Uterus (tissue), 2 donors: ENCODE data around the gene RBMS3.

Source experiments
- CTCF ChIP-seq, 4 experiments: fragments of 200-600 bp in 2 of 4; fragments of 450-650 bp in 2 of 4; sonication (generic) in 2 of 4; IDR thresholded peaks; one replicate each; pipeline ENCODE4 v1.5.1; 2016 to 2019; ENCODE audit warnings: antibody characterized with exemption in 4 of 4, mild to moderate bottlenecking in 2 of 4, moderate library complexity in 1 of 4
- POLR2A ChIP-seq, 2 donors: fragments of 450-650 bp; IDR thresholded peaks; one replicate each; pipeline ENCODE4 v1.6.1; 2016; ENCODE audit warnings: antibody characterized with exemption in 2 of 2, mild to moderate bottlenecking in 1 of 2, moderate library complexity in 1 of 2

GRCh38 chr3:29545615-29546014 is 264.7 kb downstream of the RBMS3 start:
- TF ChIP-seq POLR2A (IDR thresholded peaks at IDR 0.05) (no peak), CTCF (IDR thresholded peaks at IDR 0.05) (no peak)
